Colonic mucosa (tissue), 4 donors: ENCODE data around the gene ATXN7L1. TPM values are rescaled to one million over a fixed set of nuclear protein-coding genes. Genes with fewer than 3 reads are reported as not detected.

ENCODE experiments used
- DNase-seq: peaks from one replicate; pipeline ENCODE4 v3.0.0-alpha.2; 2020
- H3K27ac ChIP-seq: fragments of 200-600 bp; one replicate; pipeline ENCODE4 v1.8.0; 2021
- H3K27me3 ChIP-seq: fragments of 200-600 bp; one replicate; pipeline ENCODE4 v1.8.0; 2021
- H3K36me3 ChIP-seq: fragments of 200-600 bp; one replicate; pipeline ENCODE4 v1.8.0; 2021
- H3K4me1 ChIP-seq: fragments of 200-600 bp; one replicate; pipeline ENCODE4 v1.8.0; 2021; ENCODE audit warnings: mild to moderate bottlenecking
- H3K4me3 ChIP-seq: fragments of 200-600 bp; one replicate; pipeline ENCODE4 v1.8.0; 2021
- H3K9ac ChIP-seq, 2 donors: one replicate each; pipeline ENCODE4 v1.7.0; 2013; ENCODE audit warnings: control low read depth in 2 of 2, low read depth in 2 of 2, low read length in 2 of 2
- H3K9me3 ChIP-seq: fragments of 200-600 bp; one replicate; pipeline ENCODE4 v1.8.0; 2021
- intact Hi-C: fragments of 100-400 bp; cut with DNase I; formaldehyde crosslinking; loops from one replicate; pipeline ENCODE4 v1.14.1; 2022
- total RNA-seq, 2 donors: library from RNA; stranded (reverse); fragmentation: NEBNext Ultra II Directional in 1 of 2; extraction: Animal tissue kit (Norgen Biotek cat#: 25700) in 1 of 2; gene quantifications; one replicate each; pipeline ENCODE4 v1.2.1, GENCODE V29; 2021
- TF ChIP-seq, protein P1 (sequence below): fragments of 200-600 bp; IDR thresholded peaks from one replicate; pipeline ENCODE4 v1.8.0; 2022; ENCODE audit warnings: antibody characterized with exemption, mild to moderate bottlenecking
- donor health status: healthy.
- donor health status: DM: no; HTN: no; CAD: no.
- donor health status: DM: no; HTN: no; CAD: no.

Gene ATXN7L1
- total RNA-seq, 2 donors from 2014 or later: 13.0 to 15.1 TPM

DNA sequence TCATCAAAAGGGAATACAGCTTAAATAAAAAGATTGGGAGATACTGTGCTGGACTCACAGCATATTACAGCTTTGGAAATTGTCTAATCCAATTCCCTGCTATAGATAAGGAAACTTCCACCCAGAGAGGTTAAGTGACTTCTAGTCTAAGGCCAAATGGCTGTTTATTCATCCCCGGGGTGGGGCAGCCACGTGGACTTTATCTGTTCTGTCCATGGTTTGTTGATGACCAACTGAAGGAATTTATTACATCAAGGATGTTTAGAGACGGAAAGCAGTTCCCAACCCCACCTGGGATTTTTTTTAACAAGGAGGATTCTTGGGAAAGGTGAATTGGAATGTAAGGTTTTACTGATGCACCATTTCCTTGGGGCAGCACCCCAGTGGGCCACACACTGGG, 88.6 kb downstream of the ATXN7L1 start:
- no peaks in the 10 kb centered on the region for H3K36me3 ChIP-seq
- no peaks in the 10 kb centered on the region for H3K9me3 ChIP-seq
- no peak overlapping the region for H3K4me3 ChIP-seq
- H3K9ac ChIP-seq: no peak overlapping the region
- peak; percentile 52 for DNase-seq
- H3K27ac ChIP-seq: no peak overlapping the region
- no peaks in the 10 kb centered on the region for H3K4me1 ChIP-seq
- H3K27me3 ChIP-seq: no peaks in the 10 kb centered on the region
- TF ChIP-seq, protein P1, sequence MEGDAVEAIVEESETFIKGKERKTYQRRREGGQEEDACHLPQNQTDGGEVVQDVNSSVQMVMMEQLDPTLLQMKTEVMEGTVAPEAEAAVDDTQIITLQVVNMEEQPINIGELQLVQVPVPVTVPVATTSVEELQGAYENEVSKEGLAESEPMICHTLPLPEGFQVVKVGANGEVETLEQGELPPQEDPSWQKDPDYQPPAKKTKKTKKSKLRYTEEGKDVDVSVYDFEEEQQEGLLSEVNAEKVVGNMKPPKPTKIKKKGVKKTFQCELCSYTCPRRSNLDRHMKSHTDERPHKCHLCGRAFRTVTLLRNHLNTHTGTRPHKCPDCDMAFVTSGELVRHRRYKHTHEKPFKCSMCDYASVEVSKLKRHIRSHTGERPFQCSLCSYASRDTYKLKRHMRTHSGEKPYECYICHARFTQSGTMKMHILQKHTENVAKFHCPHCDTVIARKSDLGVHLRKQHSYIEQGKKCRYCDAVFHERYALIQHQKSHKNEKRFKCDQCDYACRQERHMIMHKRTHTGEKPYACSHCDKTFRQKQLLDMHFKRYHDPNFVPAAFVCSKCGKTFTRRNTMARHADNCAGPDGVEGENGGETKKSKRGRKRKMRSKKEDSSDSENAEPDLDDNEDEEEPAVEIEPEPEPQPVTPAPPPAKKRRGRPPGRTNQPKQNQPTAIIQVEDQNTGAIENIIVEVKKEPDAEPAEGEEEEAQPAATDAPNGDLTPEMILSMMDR: no peak
- intact Hi-C loops: no loop called here

DNA sequence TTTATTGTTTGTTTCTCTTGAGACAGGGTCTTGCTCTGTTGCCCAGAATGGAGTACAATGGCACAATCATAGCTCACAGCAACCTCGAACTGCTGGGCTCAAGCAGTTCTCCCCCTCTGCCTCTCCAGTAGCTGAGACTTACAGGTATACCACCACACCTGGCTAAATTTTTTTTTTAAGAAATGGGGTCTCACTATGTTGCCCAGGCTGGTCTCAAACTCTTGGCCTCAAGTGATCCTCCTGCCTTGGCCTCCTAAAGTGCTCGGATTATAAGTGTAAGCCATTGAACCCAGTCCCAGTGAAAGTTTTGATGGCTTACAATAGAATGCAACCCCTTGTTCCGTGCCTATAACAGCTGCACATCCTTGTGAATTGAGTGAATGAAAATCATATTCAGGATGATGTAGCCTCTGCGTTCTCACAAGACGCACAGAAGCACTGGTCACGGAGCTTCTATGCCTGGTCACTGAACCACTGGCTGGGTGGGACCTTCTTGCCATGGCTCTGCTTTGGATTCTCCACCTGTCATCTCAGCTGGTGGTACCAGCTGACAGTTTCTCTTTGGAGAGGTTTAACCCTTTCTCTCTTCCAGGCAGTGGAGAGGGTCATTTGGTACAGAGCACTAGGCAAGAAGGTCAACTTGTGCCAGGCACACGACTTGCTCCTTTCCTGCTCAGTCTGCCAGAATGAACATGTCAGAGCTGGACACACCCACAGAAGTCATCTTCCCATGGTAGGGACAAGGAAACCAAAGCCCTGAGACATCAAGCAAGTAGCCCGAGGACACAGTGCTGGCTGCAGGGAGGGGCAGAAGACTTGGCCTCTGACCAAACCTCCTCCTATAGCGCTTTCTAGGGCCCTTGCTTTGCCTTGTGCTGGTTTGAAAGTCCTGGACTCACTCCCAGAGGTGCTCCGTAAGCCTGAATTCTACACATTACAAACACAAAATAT, 89.6 kb downstream of the ATXN7L1 start:
- Histone ChIP-seq H3K36me3 (no peaks in the 10 kb centered on the region), H3K27ac (no peak overlapping the region), H3K9ac (no peak overlapping the region), H3K9me3 (no peaks in the 10 kb centered on the region), H3K4me1 (no peaks in the 10 kb centered on the region), H3K27me3 (no peaks in the 10 kb centered on the region), H3K4me3 (no peak overlapping the region)
- TF ChIP-seq, protein P1: no peak
- peak; percentile 49 for DNase-seq
- intact Hi-C loops: no loop called here

DNA sequence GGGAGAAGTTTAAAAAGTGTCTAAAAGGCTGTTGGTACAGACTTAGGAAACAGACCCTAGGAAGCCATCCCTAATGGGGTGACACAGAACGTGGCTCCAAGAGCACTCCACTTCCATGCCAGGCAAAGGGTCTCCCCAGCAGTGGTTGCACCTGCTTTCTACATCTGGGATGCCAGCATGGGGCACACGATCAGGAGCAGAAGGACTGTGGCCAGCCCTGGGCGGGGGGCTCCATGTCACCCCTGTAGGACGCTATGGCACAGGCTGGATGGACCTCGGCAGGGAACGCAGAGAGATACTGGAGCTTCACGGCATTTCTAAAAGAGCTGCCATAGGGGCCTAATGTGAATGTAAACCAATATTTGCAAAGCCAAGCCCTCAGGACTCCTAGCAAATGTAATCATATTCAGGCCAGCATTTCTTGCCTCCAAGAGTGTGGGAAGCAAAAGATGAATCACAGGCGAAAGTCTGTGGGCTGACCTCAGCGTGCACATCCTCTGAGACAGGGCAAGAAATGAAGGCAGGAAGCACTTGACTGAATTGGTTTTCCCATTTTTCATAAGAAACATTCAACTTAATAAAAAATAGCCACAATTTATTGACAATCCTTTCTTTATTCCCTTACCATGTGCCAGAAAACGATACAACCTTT, 93.9 kb downstream of the ATXN7L1 start:
- Histone ChIP-seq H3K27ac (no peak overlapping the region), H3K27me3 (no peaks in the 10 kb centered on the region), H3K9ac (no peak overlapping the region), H3K36me3 (no peaks in the 10 kb centered on the region), H3K9me3 (no peaks in the 10 kb centered on the region), H3K4me1 (no peaks in the 10 kb centered on the region), H3K4me3 (no peak overlapping the region)
- no peak for DNase-seq
- TF ChIP-seq, protein P1: no peak
- intact Hi-C loops: no loop called here

DNA sequence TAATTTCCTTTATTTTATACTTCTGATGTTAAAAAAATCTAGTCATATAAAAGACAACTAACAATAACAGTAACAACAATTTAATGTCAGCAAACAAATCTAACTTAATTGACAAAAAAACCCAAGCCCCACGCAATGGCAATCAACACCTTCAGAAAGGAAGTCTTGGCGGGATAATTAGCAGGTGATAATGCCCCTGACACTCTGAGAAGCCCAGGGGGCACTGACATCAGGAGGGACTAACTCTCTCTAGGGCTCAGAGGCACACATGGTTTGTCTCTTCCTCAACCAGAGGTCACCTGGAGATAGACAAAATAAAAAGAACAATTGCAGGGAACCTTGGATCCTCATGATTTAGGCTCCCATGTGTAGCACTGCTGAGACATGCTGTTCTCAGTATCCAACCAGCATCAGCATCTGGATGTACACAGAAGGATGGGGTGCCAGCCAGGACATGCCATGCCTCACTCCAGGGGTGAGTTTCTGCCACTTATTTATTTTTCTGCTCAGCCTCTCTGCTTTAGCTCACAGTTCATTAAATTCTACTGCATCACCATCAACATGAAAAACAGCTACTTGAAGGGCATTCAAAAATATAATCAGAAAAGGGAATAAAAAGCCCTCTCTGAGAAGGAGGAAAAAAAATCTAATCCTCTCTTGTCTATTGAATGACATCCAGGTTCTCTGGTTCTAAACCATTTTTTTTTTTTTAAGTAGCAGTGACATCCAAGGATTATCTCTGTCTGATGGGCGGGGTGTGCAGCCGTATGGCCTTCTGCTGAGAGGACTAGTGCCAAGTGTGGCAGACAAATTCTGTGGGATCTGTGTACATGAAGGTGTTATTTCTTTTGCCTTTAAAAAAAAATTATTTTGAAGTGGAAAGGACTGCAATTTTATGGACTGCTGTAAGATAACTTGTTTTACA, 96.3 kb downstream of the ATXN7L1 start:
- TF ChIP-seq, protein P1: no peak
- intact Hi-C loops: no loop called here
- Histone ChIP-seq H3K9me3 (no peaks in the 10 kb centered on the region), H3K9ac (no peak overlapping the region), H3K27ac (no peak overlapping the region), H3K4me1 (no peaks in the 10 kb centered on the region), H3K27me3 (no peaks in the 10 kb centered on the region), H3K4me3 (no peak overlapping the region), H3K36me3 (no peaks in the 10 kb centered on the region)
- DNase-seq: no peak

DNA sequence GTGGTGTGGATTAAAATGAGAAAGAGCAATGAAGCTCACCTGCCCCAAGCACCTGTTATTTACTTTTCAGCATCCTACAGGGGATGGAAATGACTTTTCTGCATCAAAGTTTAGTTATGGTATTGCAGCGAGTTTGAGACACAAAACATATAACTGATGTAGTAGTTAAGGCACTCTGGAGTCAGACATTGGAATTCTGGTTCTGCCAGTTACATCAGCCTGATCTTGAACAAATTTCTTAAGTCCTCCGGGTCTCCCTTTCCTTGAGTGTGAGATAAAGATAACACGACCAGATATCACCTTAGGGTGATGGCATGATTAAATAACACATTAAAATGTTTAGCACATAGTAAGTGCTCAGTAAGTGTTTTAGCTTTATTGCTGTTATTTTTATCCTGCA, 97.4 kb downstream of the ATXN7L1 start:
- TF ChIP-seq, protein P1: no peak
- Histone ChIP-seq H3K36me3 (no peaks in the 10 kb centered on the region), H3K27me3 (no peaks in the 10 kb centered on the region), H3K27ac (no peak overlapping the region), H3K9ac (no peak overlapping the region), H3K9me3 (no peaks in the 10 kb centered on the region), H3K4me3 (no peak overlapping the region), H3K4me1 (no peaks in the 10 kb centered on the region)
- DNase-seq: no peak
- intact Hi-C loops: no loop called here
